ENCODE data around the gene EIF4E.

DNA sequence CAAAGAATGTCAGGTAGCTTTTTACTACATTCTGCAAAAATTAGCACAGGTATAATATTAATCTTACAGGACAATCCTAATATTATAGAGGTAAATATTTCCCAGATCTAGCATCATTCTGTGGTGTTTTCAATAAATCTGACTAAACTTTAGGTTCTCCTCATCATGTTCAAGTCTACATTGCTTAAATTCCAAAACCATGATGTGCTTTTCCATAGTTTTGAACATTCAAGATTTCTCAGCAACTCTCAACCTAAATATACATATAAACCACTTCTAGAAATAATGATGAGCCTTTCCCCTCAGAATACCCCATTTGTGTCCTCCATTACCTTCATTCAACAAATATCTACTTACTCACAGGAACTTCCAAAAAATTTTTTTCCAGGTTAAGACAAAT lies 23.1 kb downstream of the EIF4E start:
- TF ChIP-seq, protein P1, sequence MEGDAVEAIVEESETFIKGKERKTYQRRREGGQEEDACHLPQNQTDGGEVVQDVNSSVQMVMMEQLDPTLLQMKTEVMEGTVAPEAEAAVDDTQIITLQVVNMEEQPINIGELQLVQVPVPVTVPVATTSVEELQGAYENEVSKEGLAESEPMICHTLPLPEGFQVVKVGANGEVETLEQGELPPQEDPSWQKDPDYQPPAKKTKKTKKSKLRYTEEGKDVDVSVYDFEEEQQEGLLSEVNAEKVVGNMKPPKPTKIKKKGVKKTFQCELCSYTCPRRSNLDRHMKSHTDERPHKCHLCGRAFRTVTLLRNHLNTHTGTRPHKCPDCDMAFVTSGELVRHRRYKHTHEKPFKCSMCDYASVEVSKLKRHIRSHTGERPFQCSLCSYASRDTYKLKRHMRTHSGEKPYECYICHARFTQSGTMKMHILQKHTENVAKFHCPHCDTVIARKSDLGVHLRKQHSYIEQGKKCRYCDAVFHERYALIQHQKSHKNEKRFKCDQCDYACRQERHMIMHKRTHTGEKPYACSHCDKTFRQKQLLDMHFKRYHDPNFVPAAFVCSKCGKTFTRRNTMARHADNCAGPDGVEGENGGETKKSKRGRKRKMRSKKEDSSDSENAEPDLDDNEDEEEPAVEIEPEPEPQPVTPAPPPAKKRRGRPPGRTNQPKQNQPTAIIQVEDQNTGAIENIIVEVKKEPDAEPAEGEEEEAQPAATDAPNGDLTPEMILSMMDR (conservative IDR thresholded peaks at IDR 0.05; ENCODE audit: low read depth, low read length), result no peak
- TF ChIP-seq EZH2 (IDR thresholded peaks at IDR 0.05; ENCODE audit: borderline replicate concordance, low read depth, low read length, poor library complexity, severe bottlenecking), result no peak
